ENCODE results near the gene CCR3.

The CCR3 gene

GRCh38 chr3:46221938-46222337, 20.3 kb upstream of the CCR3 start:
- DNase-seq = no peak

DNA sequence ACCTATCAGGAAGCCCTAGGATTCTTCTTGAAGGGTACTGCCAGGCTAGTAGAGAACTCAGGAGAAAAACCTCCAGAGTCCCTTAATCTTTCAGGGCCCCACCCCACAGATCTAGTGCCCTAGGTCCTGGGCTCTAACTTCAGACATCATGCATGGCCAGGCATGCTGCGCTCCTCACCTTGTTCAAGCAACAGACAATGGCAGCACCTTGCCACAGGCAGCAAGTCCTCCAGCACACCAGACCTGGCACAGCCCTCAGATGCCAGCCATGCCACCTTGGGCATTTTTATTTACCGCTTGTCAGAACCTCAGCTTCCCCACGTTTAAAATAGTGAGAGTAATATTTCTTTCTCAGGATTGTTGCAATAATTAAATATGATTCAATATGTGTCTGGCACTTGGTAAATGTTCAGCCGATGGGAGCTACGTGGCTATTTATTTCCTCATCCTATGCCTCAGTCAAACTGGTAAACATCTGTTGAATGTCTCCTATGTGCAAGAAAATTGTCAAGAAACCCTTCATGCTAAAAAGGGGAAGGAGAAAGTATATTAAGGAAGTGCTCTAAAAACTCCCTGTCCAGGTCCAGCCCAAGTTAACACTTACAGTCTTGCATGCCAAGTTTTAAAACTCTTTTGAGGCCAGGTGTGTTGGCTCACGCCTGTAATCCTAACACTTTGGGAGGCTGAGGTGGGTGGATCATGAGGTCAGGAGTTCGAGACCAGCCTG, 19.7 kb upstream of the CCR3 start:
- no peak for DNase-seq

DNA sequence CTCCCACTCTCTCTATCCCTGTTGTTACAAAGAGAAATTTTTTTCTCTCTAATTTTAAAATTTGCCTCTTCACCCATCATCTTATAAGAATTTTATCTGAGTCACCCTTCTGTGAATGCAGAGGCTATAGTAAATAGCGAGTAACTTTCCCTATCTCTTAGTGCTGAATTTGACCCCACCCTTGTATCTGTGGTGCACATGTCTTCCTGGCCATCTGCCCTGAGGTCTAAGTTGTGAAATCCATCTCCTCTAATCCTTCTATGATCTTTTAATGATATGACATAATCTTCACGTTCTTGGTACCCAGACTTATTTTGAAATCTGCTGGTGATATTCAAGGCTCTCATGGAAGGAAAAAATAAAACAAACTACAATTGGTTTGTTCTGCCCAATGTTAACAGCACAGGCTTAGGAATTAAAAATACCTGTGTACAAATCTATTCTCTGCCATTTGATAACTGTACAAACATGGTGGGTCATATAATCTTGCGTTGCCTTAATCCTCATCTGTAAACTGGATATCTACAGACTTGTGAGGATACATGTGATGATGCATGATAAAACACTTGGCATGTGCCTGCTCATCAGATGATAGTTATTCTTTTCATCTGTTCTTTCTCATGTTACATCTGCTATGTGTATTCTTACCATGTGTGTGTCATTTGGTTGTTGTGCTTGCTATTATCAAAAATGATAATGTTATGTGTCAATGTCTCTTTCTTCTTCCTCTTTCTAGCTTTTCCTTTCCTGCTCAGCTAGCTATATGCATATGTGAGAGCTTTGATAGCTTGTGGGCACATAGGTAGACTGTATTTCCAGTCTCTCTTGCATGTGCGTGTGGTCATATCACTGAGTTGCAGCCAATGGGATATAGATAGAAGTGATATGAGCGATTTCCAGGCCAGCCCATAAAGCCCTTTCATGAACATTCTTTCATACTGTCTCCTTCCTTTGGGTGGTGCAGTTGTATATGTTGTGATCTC, 13.7 kb upstream of the CCR3 start:
- DNase-seq = no peak

- DNase-seq = no peak
Measured at GRCh38 chr3:46231323-46231722, 10.9 kb upstream of the CCR3 start.

DNA sequence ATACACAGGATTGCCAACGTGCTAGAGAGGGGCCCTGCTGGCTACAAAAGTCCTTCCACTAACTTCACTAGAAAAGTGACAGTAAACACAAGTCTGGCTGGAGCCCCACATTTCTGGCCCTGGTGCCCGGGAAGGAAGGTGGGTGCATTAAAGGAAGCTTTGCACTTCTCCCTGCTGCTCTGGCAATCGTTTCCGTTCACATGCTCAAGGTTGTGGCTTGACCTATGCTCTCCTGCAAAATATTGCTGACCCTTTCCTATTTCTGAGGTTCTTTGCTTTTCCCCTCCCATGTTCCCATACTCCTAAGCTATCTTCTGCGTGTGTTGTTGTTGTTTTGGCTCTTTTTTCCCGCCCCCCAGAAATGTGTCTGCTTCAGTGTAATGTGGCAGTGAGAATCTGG, 9.1 kb upstream of the CCR3 start:
- DNase-seq = no peak

GRCh38 chr3:46235425-46235824, 6.8 kb upstream of the CCR3 start:
- no peak for DNase-seq

DNA sequence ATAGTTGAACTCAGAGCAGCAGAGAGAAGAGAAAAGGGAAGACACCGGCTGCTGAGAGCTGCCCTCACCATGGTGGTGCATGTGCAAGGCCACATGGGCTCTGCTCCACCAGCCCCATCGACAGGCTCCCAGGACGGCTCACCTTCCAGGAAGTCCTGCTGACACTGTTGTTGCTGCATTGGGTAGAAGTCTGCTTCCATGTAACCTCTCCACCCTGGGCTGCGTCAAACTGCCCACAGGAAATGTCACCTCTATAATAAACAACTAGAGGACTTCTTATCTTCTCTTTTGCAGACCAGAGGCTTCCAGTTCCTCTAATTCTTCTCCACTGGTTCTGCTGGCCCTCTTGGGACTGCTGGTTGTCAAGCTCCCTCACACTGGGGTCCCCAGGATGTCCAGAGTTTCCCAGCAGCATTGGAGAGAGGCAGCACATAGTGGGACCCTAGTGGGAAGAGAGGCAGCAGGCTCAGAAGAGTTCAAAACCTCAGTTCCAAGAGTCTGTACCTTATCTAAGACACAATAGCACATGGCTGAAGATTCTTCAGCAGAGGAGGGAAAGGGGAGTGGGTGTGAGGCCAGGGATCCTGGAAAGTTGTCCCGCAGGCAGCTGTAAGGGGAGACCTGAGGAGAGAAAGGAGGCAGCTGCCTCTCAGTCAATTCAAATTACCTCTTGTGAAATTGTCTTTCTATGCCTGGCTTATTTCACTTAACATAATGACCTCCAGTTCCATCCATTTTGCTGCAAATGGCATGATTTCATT, 5.8 kb upstream of the CCR3 start:
- no peak for DNase-seq

DNA sequence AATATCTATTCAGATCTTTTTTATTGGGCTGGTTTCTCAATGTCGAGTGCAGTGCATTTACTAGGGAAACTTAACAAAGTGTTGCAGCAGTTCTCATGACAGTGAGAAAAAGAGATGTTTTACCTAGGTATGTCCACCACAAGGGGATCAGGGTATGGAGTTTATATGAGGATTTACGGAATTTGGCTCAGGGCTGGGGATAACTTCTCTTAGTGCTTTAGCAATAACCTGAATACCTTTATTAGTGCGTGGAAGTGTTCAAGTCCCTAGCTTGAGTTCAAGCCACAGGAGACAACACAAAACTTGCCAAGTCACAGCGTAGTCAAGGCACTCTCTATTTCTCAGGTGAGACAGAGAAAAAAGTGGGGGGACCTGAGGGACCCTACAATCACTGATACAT, 3.9 kb upstream of the CCR3 start:
- DNase-seq = no peak

GRCh38 chr3:46239301-46239938, 2.8 kb upstream of the CCR3 start:
- no peak for DNase-seq

DNA sequence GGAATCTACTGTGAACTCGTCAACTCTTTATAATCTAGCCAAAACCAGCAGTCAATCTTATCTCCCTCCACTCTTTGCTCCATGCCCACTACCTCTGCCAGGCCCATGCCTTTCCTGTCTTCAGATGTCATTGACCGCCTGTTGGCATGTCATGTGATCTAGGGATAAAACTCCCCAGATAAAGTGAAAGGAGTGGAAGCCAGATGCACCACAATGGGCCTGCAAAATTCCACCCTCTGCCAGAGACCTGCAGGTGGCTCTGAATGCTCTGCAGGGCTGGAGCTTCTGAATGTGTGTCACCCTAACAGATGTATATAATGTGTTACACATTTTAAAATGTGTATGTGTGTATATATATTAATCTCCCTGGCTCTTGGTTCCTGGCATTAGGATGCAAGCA, 2.3 kb upstream of the CCR3 start:
- no peak for DNase-seq

DNA sequence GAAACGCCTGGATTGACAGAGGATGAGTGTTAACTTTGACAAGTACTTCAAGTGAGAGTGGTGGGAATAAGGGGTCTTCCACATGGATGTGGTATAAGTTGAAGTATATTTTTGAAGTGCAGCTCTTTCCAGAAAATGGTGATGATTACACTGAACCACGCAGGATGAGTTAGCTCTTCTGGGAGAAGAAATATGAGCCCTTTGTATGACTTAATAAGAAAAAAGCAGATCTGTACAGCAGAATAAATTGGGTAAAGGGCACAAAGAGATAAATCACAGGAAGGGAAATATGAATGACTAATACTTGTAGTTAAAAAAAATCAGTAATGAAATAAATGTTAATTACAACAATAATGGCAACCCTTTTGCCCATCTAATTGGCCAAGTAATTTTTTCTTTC, 1.3 kb downstream of the CCR3 start:
- DNase-seq = no peak

DNA sequence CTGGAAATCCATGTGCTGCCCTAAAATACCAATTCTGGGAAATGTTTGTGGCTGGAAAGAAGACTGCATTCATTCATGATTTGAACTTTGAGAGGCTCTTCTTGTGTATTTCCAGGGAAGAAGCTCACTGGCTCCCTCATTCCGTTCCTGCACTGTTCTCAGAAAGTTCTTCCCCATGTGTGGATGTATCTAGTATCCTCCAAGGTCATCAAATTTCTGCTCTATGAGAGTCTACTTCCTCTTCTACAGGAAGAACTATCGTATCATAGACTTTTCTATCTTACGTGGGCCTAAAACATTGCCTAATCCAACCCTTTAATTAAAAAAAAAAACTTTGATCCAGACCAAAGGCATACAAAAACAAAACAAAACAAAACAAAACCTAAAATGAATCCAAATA, 2.9 kb downstream of the CCR3 start:
- DNase-seq = no peak

- DNase-seq = no peak
Measured at GRCh38 chr3:46252980-46253379, 10.7 kb downstream of the CCR3 start.

- no peak for DNase-seq
Measured at GRCh38 chr3:46258525-46258924, 16.3 kb downstream of the CCR3 start.

- DNase-seq = no peak
Measured at GRCh38 chr3:46261926-46262594, 19.8 kb downstream of the CCR3 start.

GRCh38 chr3:46264002-46264401, 21.7 kb downstream of the CCR3 start:
- no peak for DNase-seq

DNA sequence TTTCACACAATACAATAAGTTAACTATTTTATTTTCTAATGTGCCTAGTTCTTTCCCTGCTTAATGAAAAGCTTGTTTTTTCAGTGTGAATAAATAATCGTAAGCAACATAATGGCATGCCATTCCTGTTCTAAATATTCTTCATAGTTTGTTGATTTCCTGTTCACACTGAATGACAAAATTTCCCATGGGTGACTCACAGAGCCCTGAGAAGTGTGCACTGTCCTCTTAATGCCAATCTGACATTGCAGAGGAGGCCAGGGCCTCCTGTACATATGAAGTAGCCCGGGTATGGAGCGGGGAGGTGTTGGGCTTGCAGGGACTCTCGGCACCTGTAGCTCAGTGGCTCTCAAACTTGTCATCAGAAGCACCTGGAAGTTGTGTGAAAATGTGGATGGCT, 24.3 kb downstream of the CCR3 start:
- no peak for DNase-seq

GRCh38 chr3:46269556-46269955, 27.3 kb downstream of the CCR3 start:
- no peak for DNase-seq

DNA sequence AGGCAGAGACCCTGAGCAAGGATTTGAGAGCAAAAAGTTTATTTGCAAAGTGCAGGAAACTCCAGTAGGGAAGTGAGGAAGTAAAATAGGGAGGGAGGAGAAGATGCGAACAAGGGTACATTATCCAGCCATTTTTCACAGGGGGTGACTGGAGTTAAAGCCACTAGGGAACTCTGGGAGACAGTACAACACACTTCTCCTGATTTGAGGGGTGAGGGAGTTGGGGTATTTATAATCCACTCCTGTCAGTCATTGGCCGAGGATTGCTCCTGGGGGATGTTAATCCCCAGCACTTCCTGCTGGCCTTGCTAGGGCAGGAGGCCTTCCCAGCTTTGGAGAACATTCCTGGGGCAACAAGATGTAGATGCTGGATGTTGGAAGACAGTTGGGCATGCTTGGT, 28.2 kb downstream of the CCR3 start:
- no peak for DNase-seq

DNA sequence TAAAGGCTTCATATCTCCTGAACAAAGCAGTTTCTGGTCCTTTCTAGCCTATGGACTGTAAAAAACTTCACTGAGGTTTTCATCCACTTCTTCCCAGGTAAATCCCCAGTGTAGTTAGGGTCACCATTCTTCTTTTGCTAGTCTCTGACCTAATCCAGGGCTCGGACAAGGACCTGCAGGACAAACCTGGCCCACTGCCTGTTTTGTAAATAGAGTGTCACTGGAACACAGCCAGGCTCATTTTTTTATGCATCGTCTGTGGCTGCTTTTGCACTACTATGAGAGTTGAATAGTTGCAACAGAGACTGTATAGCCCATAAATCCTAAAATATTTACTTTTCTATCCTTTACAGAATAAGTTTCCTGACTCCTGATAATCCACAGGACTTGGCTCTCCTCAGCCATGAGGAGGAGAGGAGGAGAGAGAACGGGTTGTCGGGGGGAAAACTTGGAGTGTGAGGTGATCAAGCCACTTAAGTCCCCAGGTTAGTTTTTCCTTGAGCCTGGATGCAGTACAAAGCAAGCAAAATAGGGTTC, 29.0 kb downstream of the CCR3 start:
- DNase-seq = no peak

DNA sequence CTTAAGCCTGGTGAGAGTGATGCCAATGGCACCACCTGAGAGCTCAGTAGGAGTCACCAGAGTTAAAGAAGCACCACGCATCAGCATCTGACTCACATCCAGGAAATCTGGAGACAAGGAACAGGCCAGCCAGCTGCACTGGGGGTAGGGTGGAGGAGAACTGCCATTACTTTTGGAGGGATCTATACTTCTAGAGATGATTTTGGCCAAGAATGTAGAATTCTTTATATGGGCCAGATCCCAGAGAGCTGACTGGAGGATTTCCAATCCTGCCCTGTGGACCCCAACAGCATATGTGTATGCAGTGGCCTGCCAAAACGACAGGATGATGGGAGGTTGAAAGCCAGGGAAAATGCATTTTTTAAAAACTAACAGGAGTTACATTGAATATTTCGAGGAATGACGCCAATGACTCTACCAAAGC, 29.8 kb downstream of the CCR3 start:
- no peak for DNase-seq

DNA sequence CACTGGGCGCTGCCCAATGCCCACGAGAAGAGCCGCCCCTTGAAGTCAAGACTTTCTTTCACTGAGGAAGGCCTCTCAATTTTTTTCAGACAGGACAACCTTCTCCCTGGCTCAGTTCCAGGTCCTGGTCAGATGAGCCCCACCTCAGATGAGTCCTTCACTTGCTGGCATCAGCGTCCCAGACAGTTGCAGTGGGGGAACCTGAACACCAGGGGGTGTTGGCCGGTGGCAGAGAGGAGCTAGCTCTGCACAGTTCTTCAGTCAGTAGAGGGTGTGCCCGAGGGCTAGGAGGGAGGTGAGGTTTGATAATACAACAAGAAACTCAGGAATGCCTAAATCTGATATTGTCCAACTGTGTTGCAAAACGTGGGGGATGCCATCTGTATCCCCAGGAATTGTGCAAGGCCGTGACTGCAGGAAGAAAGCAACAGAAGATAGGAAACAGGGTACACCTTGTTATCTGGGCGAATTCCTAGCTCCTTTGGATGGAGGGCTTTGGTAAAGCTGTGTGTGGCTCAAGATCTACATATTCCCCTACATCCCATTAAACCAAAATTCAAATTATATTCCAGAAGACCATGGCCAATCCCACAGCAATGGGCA, 34.3 kb downstream of the CCR3 start:
- DNase-seq = no peak

Measured in NCI-H345 (cell line).